AG04449 (cell line): Measurements from ENCODE around the gene MRPL51.
"Not testable (repeated sequence)": the region's sequence is repeated elsewhere in the genome, so short reads cannot be mapped to it uniquely, and the experiment has no call there.

Experiments
- CTCF ChIA-PET: fragments of 350-600 bp; formaldehyde crosslinking; extraction: SDS; loops from one replicate; lab custom pipeline; 2021; ENCODE audit warnings: antibody characterized with exemption; lab: Yijun Ruan, JAX
- POLR2A ChIA-PET: fragments of 400-600, 350-600 bp; formaldehyde crosslinking; extraction: SDS; loops from one replicate; lab custom pipeline; 2020; ENCODE audit warnings: antibody characterized with exemption, inconsistent platforms; lab: Yijun Ruan, JAX
- DNase-seq: peaks from one replicate; pipeline ENCODE4 v3.0.0-alpha.2; 2010; ENCODE audit warnings: low read depth, low spot score
- H3K4me3 ChIP-seq: 2 replicates; pipeline ENCODE4 v1.5.1; 2011; ENCODE audit warnings: low read depth, mild to moderate bottlenecking, control low read depth, low read length
- CTCF ChIP-seq: IDR thresholded peaks from one replicate; pipeline ENCODE4 v1.5.1; 2011; ENCODE audit warnings: mild to moderate bottlenecking, moderate library complexity, low read length, control low read depth, inconsistent platforms; ENCODE audit not compliant: insufficient read depth; ENCODE audit errors: missing control alignments

The MRPL51 gene

GRCh38 chr12:6470375-6471163 is 22.5 kb downstream of the MRPL51 start, which contains the start of gene VAMP1:
Gene VAMP1 (minus strand): TSS chr12:6470677. CDS start chr12:6470531, 146 bp downstream.
- TF ChIP-seq CTCF = no peak
- peak within 1 kb of the TSS; percentile 88 for H3K4me3 ChIP-seq
- DNase-seq = peak; percentile 87
- ChIA-PET CTCF (interaction anchor here (0.7 to 1.8 kb wide), 13 partner anchors 9 to 191 kb away, joined by 3 to 9 read pairs (median 3); partner anchors contain the start of genes MRPL51 and TAPBPL), POLR2A (interaction anchor here (0.6 to 3.0 kb wide), 36 partner anchors 8 to 296 kb away, joined by 3 to 43 read pairs (median 4); partner anchors contain the start of genes CD27, GAPDH, LTBR and MRPL51)

GRCh38 chr12:6469609-6470374 is 23.3 kb downstream of the MRPL51 start:
- no peak for TF ChIP-seq CTCF
- no peak for DNase-seq
- peak overlapping the region; percentile 88 for H3K4me3 ChIP-seq
- ChIA-PET POLR2A (interaction anchor here (0.5 to 3.0 kb wide), 28 partner anchors 9 to 297 kb away, joined by 3 to 43 read pairs (median 5); partner anchors contain the start of genes CD27, GAPDH, LTBR and MRPL51), CTCF (interaction anchor here (0.7 to 2.1 kb wide), 13 partner anchors 11 to 190 kb away, joined by 3 to 11 read pairs (median 4); partner anchors contain the start of genes MRPL51 and TAPBPL)

- no peak for DNase-seq
- POLR2A ChIA-PET = interaction anchor here (0.7 to 3.0 kb wide), 4 partner anchors 10 to 82 kb away, joined by 3 to 31 read pairs (median 15); partner anchors contain the start of gene TAPBPL
- H3K4me3 ChIP-seq = peak overlapping the region; percentile 2
- TF ChIP-seq CTCF = no peak
- CTCF ChIA-PET = interaction anchor here (0.9 to 2.1 kb wide), 6 partner anchors 12 to 143 kb away, joined by 3 to 11 read pairs (median 4); partner anchors contain the start of gene TAPBPL
Measured at GRCh38 chr12:6469092-6469491, 24.0 kb downstream of the MRPL51 start.

- no peak overlapping the region for H3K4me3 ChIP-seq
- no peak for DNase-seq
- CTCF ChIA-PET = interaction anchor here (0.9 to 2.1 kb wide), 6 partner anchors 11 to 91 kb away, joined by 3 to 11 read pairs (median 4); partner anchors contain the start of gene TAPBPL
- no peak for TF ChIP-seq CTCF
- POLR2A ChIA-PET = no interaction called here
Measured at GRCh38 chr12:6468283-6468575, 24.8 kb downstream of the MRPL51 start.

- CTCF ChIA-PET = interaction anchor here (1.2 to 2.1 kb wide), 4 partner anchors 11 to 91 kb away, joined by 3 to 11 read pairs (median 4); no protein-coding TSS in a partner anchor
- DNase-seq, H3K4me3 ChIP-seq, POLR2A ChIA-PET: not testable (repeated sequence)
Measured at GRCh38 chr12:6467571-6468282, 25.3 kb downstream of the MRPL51 start.

GRCh38 chr12:6466751-6467150 is 26.3 kb downstream of the MRPL51 start:
- H3K4me3 ChIP-seq, DNase-seq: not testable (repeated sequence)
- CTCF ChIA-PET = interaction anchor here (1.1 to 10.3 kb wide), 17 partner anchors 13 to 478 kb away, joined by 3 to 199 read pairs (median 6); partner anchors contain the start of gene TAPBPL
- POLR2A ChIA-PET = interaction anchor here (0.6 kb wide), 1 partner anchor 15 kb away, joined by 3 read pairs; the partner anchor contains the start of gene TAPBPL
